SK-N-SH treated with all-trans-retinoic acid at 6 μM for 48 hours (cell line): ENCODE results near the gene DYNC1I1.

Experiments
- ATAC-seq: fragments of 200-7000 bp; cut with Tn5 transposase; 3 replicates; pipeline ENCODE4 v1.9.1; 2020; ENCODE audit warnings: mild to moderate bottlenecking, moderate library complexity
- BACH2 ChIP-seq: fragments of 250-450 bp; sonication (Bioruptor Pico); IDR thresholded peaks from 2 replicates; pipeline ENCODE4 v1.9.0; 2021; ENCODE audit warnings: mild to moderate bottlenecking, borderline replicate concordance
- CSDC2 ChIP-seq: fragments of 250-450 bp; sonication (Bioruptor Pico); IDR thresholded peaks from 2 replicates; pipeline ENCODE4 v1.5.0; 2020; ENCODE audit warnings: mild to moderate bottlenecking, moderate library complexity
- ESRRG ChIP-seq: fragments of 250-450 bp; sonication (Bioruptor Pico); IDR thresholded peaks from 2 replicates; pipeline ENCODE4 v1.6.1; 2021; ENCODE audit warnings: mild to moderate bottlenecking
- GLIS3 ChIP-seq: fragments of 250-450 bp; sonication (Bioruptor Pico); IDR thresholded peaks from 2 replicates; pipeline ENCODE4 v1.5.0; 2020; ENCODE audit warnings: mild to moderate bottlenecking, moderate library complexity
- ISL1 ChIP-seq: fragments of 250-450 bp; sonication (Bioruptor Pico); IDR thresholded peaks from 2 replicates; pipeline ENCODE4 v2.1.2; 2022; ENCODE audit warnings: mild to moderate bottlenecking, moderate library complexity
- OSR1 ChIP-seq: fragments of 250-450 bp; sonication (Bioruptor Pico); IDR thresholded peaks from 2 replicates; pipeline ENCODE4 v1.8.0; 2022; ENCODE audit warnings: moderate library complexity, mild to moderate bottlenecking, inconsistent platforms
- PPARA ChIP-seq: fragments of 250-450 bp; sonication (Bioruptor Pico); IDR thresholded peaks from 2 replicates; pipeline ENCODE4 v1.5.0; 2020; ENCODE audit warnings: mild to moderate bottlenecking, borderline replicate concordance
- RARB ChIP-seq: fragments of 250-450 bp; sonication (Bioruptor Pico); IDR thresholded peaks from 2 replicates; pipeline ENCODE4 v1.8.0; 2021; ENCODE audit warnings: mild to moderate bottlenecking, moderate library complexity
- SNAI2 ChIP-seq: fragments of 250-450 bp; sonication (Bioruptor Pico); IDR thresholded peaks from 2 replicates; pipeline ENCODE4 v1.5.0; 2020; ENCODE audit warnings: mild to moderate bottlenecking, moderate library complexity
- TCF4 ChIP-seq: fragments of 250-450 bp; sonication (Bioruptor Pico); IDR thresholded peaks from 2 replicates; pipeline ENCODE4 v1.8.0; 2021; ENCODE audit warnings: mild to moderate bottlenecking, moderate library complexity, borderline replicate concordance
- TOX ChIP-seq: fragments of 250-450 bp; sonication (Bioruptor Pico); IDR thresholded peaks from 2 replicates; pipeline ENCODE4 v1.8.0; 2021; ENCODE audit warnings: mild to moderate bottlenecking, moderate library complexity, borderline replicate concordance
- ZC3H10 ChIP-seq: fragments of 250-450 bp; sonication (Bioruptor Pico); IDR thresholded peaks from 2 replicates; pipeline ENCODE4 v1.5.1; 2021; ENCODE audit warnings: mild to moderate bottlenecking, moderate library complexity
- ZFP3 ChIP-seq: fragments of 250-450 bp; sonication (Bioruptor Pico); IDR thresholded peaks from 2 replicates; pipeline ENCODE4 v1.5.0; 2020; ENCODE audit warnings: mild to moderate bottlenecking, moderate library complexity
- ZFP30 ChIP-seq: fragments of 450-650 bp; formaldehyde crosslinking; IDR thresholded peaks from 2 replicates; pipeline ENCODE4 v1.5.0; 2022; ENCODE audit warnings: mild to moderate bottlenecking, moderate library complexity
- ZNF565 ChIP-seq: fragments of 450-650 bp; formaldehyde crosslinking; conservative IDR thresholded peaks from 2 replicates; pipeline ENCODE4 v1.5.0; 2020; ENCODE audit warnings: low read depth, mild to moderate bottlenecking, moderate library complexity
- ZNF70 ChIP-seq: fragments of 450-650 bp; formaldehyde crosslinking; IDR thresholded peaks from 2 replicates; pipeline ENCODE4 v1.5.0; 2020; ENCODE audit warnings: mild to moderate bottlenecking, moderate library complexity
- ZNF8 ChIP-seq: fragments of 450-650 bp; formaldehyde crosslinking; IDR thresholded peaks from 2 replicates; pipeline ENCODE4 v1.5.0; 2020; ENCODE audit warnings: mild to moderate bottlenecking, moderate library complexity
- TF ChIP-seq, protein P1 (sequence below): fragments of 250-450 bp; sonication (Bioruptor Pico); IDR thresholded peaks from 2 replicates; pipeline ENCODE4 v1.8.0; 2020; ENCODE audit warnings: mild to moderate bottlenecking, moderate library complexity, borderline replicate concordance
- TF ChIP-seq, protein P2 (sequence below): fragments of 250-450 bp; sonication (Bioruptor Pico); IDR thresholded peaks from 2 replicates; pipeline ENCODE4 v1.5.0; 2020; ENCODE audit warnings: mild to moderate bottlenecking, moderate library complexity
- TF ChIP-seq, protein P3 (sequence below): fragments of 250-450 bp; sonication (Bioruptor Pico); IDR thresholded peaks from 2 replicates; pipeline ENCODE4 v1.8.0; 2021; ENCODE audit warnings: low read depth, mild to moderate bottlenecking, moderate library complexity, borderline replicate concordance
- TF ChIP-seq, protein P4 (sequence below): fragments of 250-450 bp; sonication (Bioruptor Pico); IDR thresholded peaks from 2 replicates; pipeline ENCODE4 v1.5.1; 2021; ENCODE audit warnings: mild to moderate bottlenecking, moderate library complexity
- TF ChIP-seq, protein P5 (sequence below): fragments of 250-450 bp; sonication (Bioruptor Pico); IDR thresholded peaks from 2 replicates; pipeline ENCODE4 v1.5.1; 2020; ENCODE audit warnings: low read depth, mild to moderate bottlenecking, moderate library complexity

Gene DYNC1I1

DNA sequence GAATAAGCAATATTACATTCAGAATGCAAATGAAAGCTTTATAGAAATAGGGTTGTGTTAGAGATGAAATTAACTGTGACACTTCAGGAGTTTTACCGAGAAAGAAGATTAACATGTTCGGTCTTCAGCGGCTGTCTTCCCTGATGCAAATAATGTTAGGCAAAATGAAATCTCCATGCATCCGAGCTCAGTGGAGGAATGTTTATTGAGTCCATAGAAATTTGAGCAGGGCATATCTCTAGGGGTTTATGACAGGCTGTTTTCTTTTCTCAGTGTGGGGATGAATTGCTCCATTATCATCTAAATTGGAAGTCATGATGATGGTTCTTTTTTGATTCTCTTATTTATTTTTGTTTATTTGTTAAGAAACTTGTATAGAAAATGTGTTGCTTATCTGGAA lies 31.7 kb downstream of the DYNC1I1 start:
- ATAC-seq: no peak
- TF ChIP-seq, protein P1, sequence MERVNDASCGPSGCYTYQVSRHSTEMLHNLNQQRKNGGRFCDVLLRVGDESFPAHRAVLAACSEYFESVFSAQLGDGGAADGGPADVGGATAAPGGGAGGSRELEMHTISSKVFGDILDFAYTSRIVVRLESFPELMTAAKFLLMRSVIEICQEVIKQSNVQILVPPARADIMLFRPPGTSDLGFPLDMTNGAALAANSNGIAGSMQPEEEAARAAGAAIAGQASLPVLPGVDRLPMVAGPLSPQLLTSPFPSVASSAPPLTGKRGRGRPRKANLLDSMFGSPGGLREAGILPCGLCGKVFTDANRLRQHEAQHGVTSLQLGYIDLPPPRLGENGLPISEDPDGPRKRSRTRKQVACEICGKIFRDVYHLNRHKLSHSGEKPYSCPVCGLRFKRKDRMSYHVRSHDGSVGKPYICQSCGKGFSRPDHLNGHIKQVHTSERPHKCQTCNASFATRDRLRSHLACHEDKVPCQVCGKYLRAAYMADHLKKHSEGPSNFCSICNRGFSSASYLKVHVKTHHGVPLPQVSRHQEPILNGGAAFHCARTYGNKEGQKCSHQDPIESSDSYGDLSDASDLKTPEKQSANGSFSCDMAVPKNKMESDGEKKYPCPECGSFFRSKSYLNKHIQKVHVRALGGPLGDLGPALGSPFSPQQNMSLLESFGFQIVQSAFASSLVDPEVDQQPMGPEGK (CRISPR knock-in tag): no peak
- no peak for TF ChIP-seq ZNF565 (CRISPR knock-in tag)
- no peak for TF ChIP-seq ZNF70 (CRISPR knock-in tag)
- no peak for TF ChIP-seq ZFP30 (CRISPR knock-in tag)
- TF ChIP-seq ESRRG (CRISPR knock-in tag): no peak
- TF ChIP-seq ZC3H10 (CRISPR knock-in tag): no peak
- TF ChIP-seq, all 23 proteins: peak for 0

DNA sequence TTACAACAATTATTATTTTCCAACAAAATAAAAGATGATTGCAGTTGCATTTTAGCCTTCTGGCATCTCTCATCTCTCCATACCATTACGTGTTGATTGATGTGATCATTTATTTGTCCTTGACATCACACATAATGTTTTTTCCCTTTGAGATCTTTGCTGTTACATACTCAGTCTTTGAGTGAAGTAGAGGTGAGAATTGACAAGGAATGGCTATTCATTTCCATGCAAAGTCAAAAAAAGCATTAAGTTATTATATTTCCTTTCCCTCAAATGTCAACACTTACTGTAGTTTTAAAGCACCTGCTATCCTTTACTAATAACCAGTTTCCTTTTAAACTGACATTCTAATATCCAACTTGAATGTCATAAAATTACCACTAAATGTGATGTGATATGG lies 33.6 kb downstream of the DYNC1I1 start:
- TF ChIP-seq BACH2 (CRISPR knock-in tag) (no peak), ZFP30 (CRISPR knock-in tag) (no peak), ZNF565 (CRISPR knock-in tag) (no peak)
- no peak for ATAC-seq

DNA sequence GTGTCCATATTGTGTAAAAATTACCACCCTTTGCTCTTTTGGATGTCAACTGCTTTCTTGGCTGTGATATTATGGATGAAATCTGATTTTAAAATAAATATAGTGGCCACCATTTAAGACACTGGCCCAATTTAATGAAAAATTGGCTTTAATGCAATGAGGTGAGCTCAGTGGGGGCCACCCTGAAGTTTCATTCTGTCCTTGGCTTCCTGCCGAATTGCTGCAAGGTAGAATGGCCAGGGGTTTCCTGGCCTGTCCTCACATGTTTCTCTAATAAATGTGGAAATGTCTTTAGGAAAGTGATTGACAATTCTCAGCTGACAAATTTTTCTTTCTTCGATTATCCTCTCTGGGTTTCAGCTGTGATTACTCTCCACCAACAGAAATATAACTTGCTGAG lies 36.0 kb downstream of the DYNC1I1 start:
- TF ChIP-seq SNAI2 (CRISPR knock-in tag): no peak
- TF ChIP-seq CSDC2 (CRISPR knock-in tag): no peak
- TF ChIP-seq ZNF565 (CRISPR knock-in tag): no peak
- no peak for TF ChIP-seq ZNF70 (CRISPR knock-in tag)
- no peak for TF ChIP-seq PPARA (CRISPR knock-in tag)
- no peak for TF ChIP-seq RARB
- TF ChIP-seq, protein P1 (CRISPR knock-in tag): no peak
- TF ChIP-seq BACH2 (CRISPR knock-in tag): no peak
- ATAC-seq: no peak

DNA sequence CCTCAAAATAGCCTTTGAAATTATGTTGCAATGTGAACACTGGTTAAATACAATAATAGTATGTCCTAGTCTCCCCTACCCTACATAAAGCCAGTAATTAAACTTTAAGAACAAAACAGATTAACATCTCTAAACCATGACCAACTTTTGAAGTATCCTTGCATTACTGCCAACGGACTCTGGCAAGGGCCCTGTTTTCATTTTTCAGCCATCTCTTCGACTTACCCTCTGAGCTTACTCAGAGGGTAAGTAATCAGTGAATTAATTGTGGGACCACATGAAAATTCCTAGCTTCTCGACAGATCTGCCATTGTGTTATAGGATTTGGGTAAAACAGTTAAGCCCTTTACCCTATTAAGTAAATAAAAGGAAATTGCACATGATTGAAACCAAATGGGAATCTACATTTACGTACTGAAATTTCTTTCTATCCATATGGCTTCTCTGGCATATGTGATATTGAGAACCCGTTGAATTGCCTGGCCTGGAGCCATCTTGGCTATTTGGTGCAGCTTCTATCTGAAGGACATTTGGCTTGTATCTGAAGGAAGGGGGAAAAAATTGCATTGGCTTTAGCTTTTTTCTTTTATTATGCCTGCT lies 39.6 kb downstream of the DYNC1I1 start:
- peak; percentile 51 for ATAC-seq
- peak; percentile 61 for TF ChIP-seq TCF4
- no peak for TF ChIP-seq TOX (CRISPR knock-in tag)
- TF ChIP-seq GLIS3: 0 out of 2 replicates have a peak, but pooled peaks have one; percentile 11
- no peak for TF ChIP-seq PPARA (CRISPR knock-in tag)
- TF ChIP-seq, protein P2, sequence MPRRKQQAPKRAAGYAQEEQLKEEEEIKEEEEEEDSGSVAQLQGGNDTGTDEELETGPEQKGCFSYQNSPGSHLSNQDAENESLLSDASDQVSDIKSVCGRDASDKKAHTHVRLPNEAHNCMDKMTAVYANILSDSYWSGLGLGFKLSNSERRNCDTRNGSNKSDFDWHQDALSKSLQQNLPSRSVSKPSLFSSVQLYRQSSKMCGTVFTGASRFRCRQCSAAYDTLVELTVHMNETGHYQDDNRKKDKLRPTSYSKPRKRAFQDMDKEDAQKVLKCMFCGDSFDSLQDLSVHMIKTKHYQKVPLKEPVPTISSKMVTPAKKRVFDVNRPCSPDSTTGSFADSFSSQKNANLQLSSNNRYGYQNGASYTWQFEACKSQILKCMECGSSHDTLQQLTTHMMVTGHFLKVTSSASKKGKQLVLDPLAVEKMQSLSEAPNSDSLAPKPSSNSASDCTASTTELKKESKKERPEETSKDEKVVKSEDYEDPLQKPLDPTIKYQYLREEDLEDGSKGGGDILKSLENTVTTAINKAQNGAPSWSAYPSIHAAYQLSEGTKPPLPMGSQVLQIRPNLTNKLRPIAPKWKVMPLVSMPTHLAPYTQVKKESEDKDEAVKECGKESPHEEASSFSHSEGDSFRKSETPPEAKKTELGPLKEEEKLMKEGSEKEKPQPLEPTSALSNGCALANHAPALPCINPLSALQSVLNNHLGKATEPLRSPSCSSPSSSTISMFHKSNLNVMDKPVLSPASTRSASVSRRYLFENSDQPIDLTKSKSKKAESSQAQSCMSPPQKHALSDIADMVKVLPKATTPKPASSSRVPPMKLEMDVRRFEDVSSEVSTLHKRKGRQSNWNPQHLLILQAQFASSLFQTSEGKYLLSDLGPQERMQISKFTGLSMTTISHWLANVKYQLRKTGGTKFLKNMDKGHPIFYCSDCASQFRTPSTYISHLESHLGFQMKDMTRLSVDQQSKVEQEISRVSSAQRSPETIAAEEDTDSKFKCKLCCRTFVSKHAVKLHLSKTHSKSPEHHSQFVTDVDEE (CRISPR knock-in tag): no peak; the same call in 1 of the 2 replicates
- no peak for TF ChIP-seq BACH2 (CRISPR knock-in tag)
- TF ChIP-seq ZC3H10 (CRISPR knock-in tag): no peak
- TF ChIP-seq ZFP30 (CRISPR knock-in tag): no peak
- no peak for TF ChIP-seq ZNF565 (CRISPR knock-in tag)
- TF ChIP-seq ZNF8 (CRISPR knock-in tag): no peak
- TF ChIP-seq, protein P3, sequence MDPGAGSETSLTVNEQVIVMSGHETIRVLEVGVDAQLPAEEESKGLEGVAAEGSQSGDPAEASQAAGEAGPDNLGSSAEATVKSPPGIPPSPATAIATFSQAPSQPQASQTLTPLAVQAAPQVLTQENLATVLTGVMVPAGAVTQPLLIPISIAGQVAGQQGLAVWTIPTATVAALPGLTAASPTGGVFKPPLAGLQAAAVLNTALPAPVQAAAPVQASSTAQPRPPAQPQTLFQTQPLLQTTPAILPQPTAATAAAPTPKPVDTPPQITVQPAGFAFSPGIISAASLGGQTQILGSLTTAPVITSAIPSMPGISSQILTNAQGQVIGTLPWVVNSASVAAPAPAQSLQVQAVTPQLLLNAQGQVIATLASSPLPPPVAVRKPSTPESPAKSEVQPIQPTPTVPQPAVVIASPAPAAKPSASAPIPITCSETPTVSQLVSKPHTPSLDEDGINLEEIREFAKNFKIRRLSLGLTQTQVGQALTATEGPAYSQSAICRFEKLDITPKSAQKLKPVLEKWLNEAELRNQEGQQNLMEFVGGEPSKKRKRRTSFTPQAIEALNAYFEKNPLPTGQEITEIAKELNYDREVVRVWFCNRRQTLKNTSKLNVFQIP: no peak
- 0 out of 2 replicates have a peak, but pooled peaks have one; percentile 23 for TF ChIP-seq ZFP3 (CRISPR knock-in tag)
- no peak for TF ChIP-seq OSR1 (CRISPR knock-in tag)
- TF ChIP-seq ISL1 (CRISPR knock-in tag): peak; percentile 75
- TF ChIP-seq, protein P4, sequence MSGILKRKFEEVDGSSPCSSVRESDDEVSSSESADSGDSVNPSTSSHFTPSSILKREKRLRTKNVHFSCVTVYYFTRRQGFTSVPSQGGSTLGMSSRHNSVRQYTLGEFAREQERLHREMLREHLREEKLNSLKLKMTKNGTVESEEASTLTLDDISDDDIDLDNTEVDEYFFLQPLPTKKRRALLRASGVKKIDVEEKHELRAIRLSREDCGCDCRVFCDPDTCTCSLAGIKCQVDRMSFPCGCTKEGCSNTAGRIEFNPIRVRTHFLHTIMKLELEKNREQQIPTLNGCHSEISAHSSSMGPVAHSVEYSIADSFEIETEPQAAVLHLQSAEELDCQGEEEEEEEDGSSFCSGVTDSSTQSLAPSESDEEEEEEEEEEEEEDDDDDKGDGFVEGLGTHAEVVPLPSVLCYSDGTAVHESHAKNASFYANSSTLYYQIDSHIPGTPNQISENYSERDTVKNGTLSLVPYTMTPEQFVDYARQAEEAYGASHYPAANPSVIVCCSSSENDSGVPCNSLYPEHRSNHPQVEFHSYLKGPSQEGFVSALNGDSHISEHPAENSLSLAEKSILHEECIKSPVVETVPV: peak; percentile 13; the same call in 1 of the 2 replicates
- TF ChIP-seq, protein P5, sequence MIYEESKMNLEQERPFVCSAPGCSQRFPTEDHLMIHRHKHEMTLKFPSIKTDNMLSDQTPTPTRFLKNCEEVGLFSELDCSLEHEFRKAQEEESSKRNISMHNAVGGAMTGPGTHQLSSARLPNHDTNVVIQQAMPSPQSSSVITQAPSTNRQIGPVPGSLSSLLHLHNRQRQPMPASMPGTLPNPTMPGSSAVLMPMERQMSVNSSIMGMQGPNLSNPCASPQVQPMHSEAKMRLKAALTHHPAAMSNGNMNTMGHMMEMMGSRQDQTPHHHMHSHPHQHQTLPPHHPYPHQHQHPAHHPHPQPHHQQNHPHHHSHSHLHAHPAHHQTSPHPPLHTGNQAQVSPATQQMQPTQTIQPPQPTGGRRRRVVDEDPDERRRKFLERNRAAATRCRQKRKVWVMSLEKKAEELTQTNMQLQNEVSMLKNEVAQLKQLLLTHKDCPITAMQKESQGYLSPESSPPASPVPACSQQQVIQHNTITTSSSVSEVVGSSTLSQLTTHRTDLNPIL (CRISPR knock-in tag): no peak
- TF ChIP-seq ESRRG (CRISPR knock-in tag): no peak
- TF ChIP-seq RARB: no peak
- TF ChIP-seq ZNF70 (CRISPR knock-in tag): no peak
- 0 out of 2 replicates have a peak, but pooled peaks have one; percentile 50 for TF ChIP-seq SNAI2 (CRISPR knock-in tag)
- no peak for TF ChIP-seq CSDC2 (CRISPR knock-in tag)
